Heart left ventricle (tissue), 13 donors: Measurements from ENCODE around the gene THADA.

Experiments used
- CTCF ChIP-seq, 12 donors: fragments of 200-600 bp; sonication (generic) in 4 of 12; IDR thresholded peaks; one replicate each; pipeline versions ENCODE4 v1.5.0 to v1.8.0; 2018 to 2022; ENCODE audit warnings: antibody characterized with exemption in 12 of 12, mild to moderate bottlenecking in 5 of 12
- POLR2A ChIP-seq, 2 donors: fragments of 450-650 bp; IDR thresholded peaks; one replicate each; pipeline ENCODE4 v1.6.1; 2017; ENCODE audit warnings: antibody characterized with exemption in 2 of 2, mild to moderate bottlenecking in 2 of 2, moderate library complexity in 2 of 2
- donor health status: ischemic (EF 13 %, LVEDD 7.1; RV severe dilation, severe dysfunction).
- donor health status: DM: no; HTN: yes; CAD: no.
- donor health status: DM: no; HTN: no; CAD: no.
- donor health status: ischemic (EF 25% LVEDD 6.9; RV normal size, moderate dysfunction).
- donor health status: ischemic (EF 25% LVEDD 5.7; RV mildly dilated, moderate dysfunction).
- donor health status: ischemic (EF 35%, LVEDD 5.7; RV mildly dilated, moderate dysfunction).
- donor health status: nonischemic (EF 11% LVEDD 7.7; RV severe dilation, severe dysfunction).
- donor health status: DM: yes; HTN: yes; CAD: no.
- donor health status: PGD.
- donor health status: ischemic (EF 29% LVEDD 5.4; RV normal size, mild dysfunction).
- donor health status: nonischemic (EF 23%, LVEDD 6.1; RV moderate dilation, normal function).

GRCh38 chr2:43455296-43455695 is 140.5 kb downstream of the THADA start:
- TF ChIP-seq CTCF (IDR thresholded peaks at IDR 0.05), result no peak
- no peak for TF ChIP-seq POLR2A (IDR thresholded peaks at IDR 0.05)
